ENCODE results near the gene CDA.

CDA gene

DNA sequence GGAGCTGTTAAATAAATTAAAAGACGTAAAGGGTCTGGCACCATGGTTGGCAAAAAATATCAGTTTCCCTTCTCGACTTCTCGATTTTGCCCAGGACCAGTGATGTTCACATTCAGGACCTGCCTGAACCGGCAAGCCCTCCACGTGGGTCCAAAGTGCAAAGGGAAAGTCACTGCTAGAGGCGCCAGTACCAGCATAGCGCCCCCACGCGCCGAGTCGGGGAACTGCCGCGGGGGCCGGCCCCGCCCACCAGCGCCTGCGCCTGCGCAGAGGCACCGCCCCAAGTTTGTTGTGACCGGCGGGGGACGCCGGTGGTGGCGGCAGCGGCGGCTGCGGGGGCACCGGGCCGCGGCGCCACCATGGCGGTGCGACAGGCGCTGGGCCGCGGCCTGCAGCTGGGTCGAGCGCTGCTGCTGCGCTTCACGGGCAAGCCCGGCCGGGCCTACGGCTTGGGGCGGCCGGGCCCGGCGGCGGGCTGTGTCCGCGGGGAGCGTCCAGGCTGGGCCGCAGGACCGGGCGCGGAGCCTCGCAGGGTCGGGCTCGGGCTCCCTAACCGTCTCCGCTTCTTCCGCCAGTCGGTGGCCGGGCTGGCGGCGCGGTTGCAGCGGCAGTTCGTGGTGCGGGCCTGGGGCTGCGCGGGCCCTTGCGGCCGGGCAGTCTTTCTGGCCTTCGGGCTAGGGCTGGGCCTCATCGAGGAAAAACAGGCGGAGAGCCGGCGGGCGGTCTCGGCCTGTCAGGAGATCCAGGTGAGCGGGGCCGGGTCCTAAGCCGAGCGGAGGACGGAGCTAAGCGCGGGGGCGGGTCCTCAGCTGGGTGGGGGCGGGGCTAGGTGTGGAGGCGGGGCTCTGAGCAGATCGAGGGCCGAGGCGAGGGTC is 44.5 kb downstream of the CDA start, which contains the start of gene PINK1:
Gene PINK1, plus strand, starts transcription at position 269 of the 875 bp plus-strand sequence. Its CDS starts 91 bp downstream, at position 360.
- TF ChIP-seq CTCF (IDR thresholded peaks at IDR 0.05; ENCODE audit: low read depth, low read length), result peak; percentile 77
- H3K4me3 ChIP-seq (replicated peaks in 1 of 2; ENCODE audit: low read depth in 2 of 2, low read length in 2 of 2), result peak within 1 kb of the TSS; percentile 75 to 84
- peak; percentile 76 to 77 for DNase-seq (ENCODE audit: low read depth in 2 of 2)

GRCh38 chr1:20634065-20634593 is 45.2 kb downstream of the CDA start:
- no peak for TF ChIP-seq CTCF (IDR thresholded peaks at IDR 0.05; ENCODE audit: low read depth, low read length)
- H3K4me3 ChIP-seq (replicated peaks in 1 of 2; ENCODE audit: low read depth in 2 of 2, low read length in 2 of 2), result peak overlapping the region; percentile 75 to 84
- DNase-seq (ENCODE audit: low read depth in 2 of 2), result no peak

- peak overlapping the region; percentile 75 to 84 for H3K4me3 ChIP-seq (replicated peaks in 1 of 2; ENCODE audit: low read depth in 2 of 2, low read length in 2 of 2)
- peak; percentile 52 for DNase-seq (ENCODE audit: low read depth in 2 of 2)
- TF ChIP-seq CTCF (IDR thresholded peaks at IDR 0.05; ENCODE audit: low read depth, low read length), result no peak
Measured at GRCh38 chr1:20634594-20635084, 45.7 kb downstream of the CDA start.

- TF ChIP-seq CTCF (IDR thresholded peaks at IDR 0.05; ENCODE audit: low read depth, low read length), result no peak
- DNase-seq (ENCODE audit: low read depth in 2 of 2), result no peak
- H3K4me3 ChIP-seq (replicated peaks in 1 of 2; ENCODE audit: low read depth in 2 of 2, low read length in 2 of 2), result no peak overlapping the region
Measured at GRCh38 chr1:20636785-20637347, 48.0 kb downstream of the CDA start.

- peak; percentile 69 to 71 for DNase-seq (ENCODE audit: low read depth in 2 of 2)
- peak; percentile 73 for TF ChIP-seq CTCF (IDR thresholded peaks at IDR 0.05; ENCODE audit: low read depth, low read length)
- H3K4me3 ChIP-seq (replicated peaks in 1 of 2; ENCODE audit: low read depth in 2 of 2, low read length in 2 of 2), result no peak overlapping the region
Measured at GRCh38 chr1:20640183-20640597, 51.3 kb downstream of the CDA start.

- no peak overlapping the region for H3K4me3 ChIP-seq (replicated peaks in 1 of 2; ENCODE audit: low read depth in 2 of 2, low read length in 2 of 2)
- TF ChIP-seq CTCF (IDR thresholded peaks at IDR 0.05; ENCODE audit: low read depth, low read length), result no peak
- no peak for DNase-seq (ENCODE audit: low read depth in 2 of 2)
Measured at GRCh38 chr1:20641975-20642374, 53.1 kb downstream of the CDA start.
